HepG2 (cell line): Measurements from ENCODE around the gene PRM3. TPM values are rescaled to one million over a fixed set of nuclear protein-coding genes. Genes with fewer than 3 reads are reported as not detected.

ENCODE experiments used
- AKAP8 ChIP-seq: sonication (generic); formaldehyde crosslinking; IDR thresholded peaks from 2 replicates; pipeline ENCODE4 v1.5.1; 2020; ENCODE audit warnings: mild to moderate bottlenecking, missing genetic modification reagents
- ARNT ChIP-seq: fragments of 450-650 bp; IDR thresholded peaks from 2 replicates; pipeline ENCODE4 v1.6.1; 2017
- CEBPB ChIP-seq: IDR thresholded peaks from 2 replicates; pipeline ENCODE4 v1.6.1; 2011; ENCODE audit warnings: low read depth, low read length, improper control_type of control experiment, borderline replicate concordance
- DPF2 ChIP-seq: sonication (generic); formaldehyde crosslinking; IDR thresholded peaks from 2 replicates; pipeline ENCODE4 v1.4.0; 2020; ENCODE audit warnings: mild to moderate bottlenecking, low read depth, missing genetic modification reagents, borderline replicate concordance
- ELF4 ChIP-seq: sonication (generic); formaldehyde crosslinking; IDR thresholded peaks from 2 replicates; pipeline ENCODE4 v1.5.0; 2020; ENCODE audit warnings: missing genetic modification reagents, mild to moderate bottlenecking, moderate library complexity, borderline replicate concordance
- MBD4 ChIP-seq: IDR thresholded peaks from 2 replicates; pipeline ENCODE4 v1.6.1; 2012; ENCODE audit warnings: low read length, inconsistent platforms, borderline replicate concordance
- MIER3 ChIP-seq: IDR thresholded peaks from 2 replicates; pipeline ENCODE4 v1.6.1; 2016; ENCODE audit warnings: missing compliant biosample characterization, borderline replicate concordance
- YY1 ChIP-seq: IDR thresholded peaks from 2 replicates; pipeline ENCODE4 v1.6.1; 2011; ENCODE audit warnings: low read length, low read depth, moderate library complexity, mild to moderate bottlenecking; ENCODE audit not compliant: insufficient read depth, insufficient replicate concordance
- ZFP36L2 ChIP-seq: sonication (generic); formaldehyde crosslinking; IDR thresholded peaks from 2 replicates; pipeline ENCODE4 v1.4.0; 2020; ENCODE audit warnings: missing genetic modification reagents
- ZNF138 ChIP-seq: sonication (generic); formaldehyde crosslinking; IDR thresholded peaks from 2 replicates; pipeline ENCODE4 v1.5.0; 2020; ENCODE audit warnings: mild to moderate bottlenecking, low read depth, missing genetic modification reagents
- ZNF143 ChIP-seq: sonication (generic); formaldehyde crosslinking; IDR thresholded peaks from 2 replicates; pipeline ENCODE4 v1.4.0; 2020; ENCODE audit warnings: missing genetic modification reagents
- ZNF232 ChIP-seq: sonication (generic); formaldehyde crosslinking; IDR thresholded peaks from 2 replicates; pipeline ENCODE4 v1.4.0; 2020; ENCODE audit warnings: missing genetic modification reagents, borderline replicate concordance
- ZNF331 ChIP-seq: sonication (generic); formaldehyde crosslinking; IDR thresholded peaks from 2 replicates; pipeline ENCODE4 v1.4.0; 2020; ENCODE audit warnings: missing genetic modification reagents
- ZNF572 ChIP-seq: sonication (generic); formaldehyde crosslinking; IDR thresholded peaks from 2 replicates; pipeline ENCODE4 v1.5.1; 2020; ENCODE audit warnings: mild to moderate bottlenecking, missing genetic modification reagents
- ZSCAN29 ChIP-seq: sonication (generic); formaldehyde crosslinking; conservative IDR thresholded peaks from 2 replicates; pipeline ENCODE4 v1.4.0; 2020; ENCODE audit warnings: mild to moderate bottlenecking, missing genetic modification reagents
- polyA plus RNA-seq, 8 experiments: library from polyadenylated mRNA; depleted of rRNA in 3 of 8; stranded (reverse) in 7 of 8; unstranded in 1 of 8; fragments of >200 nt; fragmentation: Illumina TruSeq in 4 of 8; extraction: Trizol in 4 of 8; gene quantifications; 2 replicates each; pipeline versions ENCODE4 v1.2.1 to v1.2.3, GENCODE V29; 2011 to 2016; ENCODE audit warnings: low read depth in 4 of 8, missing spikeins in 1 of 8, mixed read lengths in 1 of 8; ENCODE audit not compliant: insufficient read depth in 1 of 8
- total RNA-seq, 5 experiments: library from RNA; depleted of rRNA; stranded (reverse); fragments of >200 nt; fragmentation: Illumina TruSeq; extraction: Trizol; gene quantifications; 2 replicates each; pipeline ENCODE4 v1.2.3, GENCODE V29; 2016; ENCODE audit warnings: low read depth in 1 of 5
- TF ChIP-seq, protein P1 (sequence below): sonication (generic); formaldehyde crosslinking; IDR thresholded peaks from 2 replicates; pipeline ENCODE4 v1.5.1; 2020; ENCODE audit warnings: mild to moderate bottlenecking, moderate library complexity, missing genetic modification reagents
- TF ChIP-seq, protein P2 (sequence below): sonication (generic); formaldehyde crosslinking; conservative IDR thresholded peaks from 2 replicates; pipeline ENCODE4 v1.8.1; 2023; ENCODE audit warnings: missing genetic modification reagents
- TF ChIP-seq, protein P3 (sequence below): sonication (generic); formaldehyde crosslinking; IDR thresholded peaks from one replicate; pipeline ENCODE4 v1.5.1; 2020; ENCODE audit warnings: mild to moderate bottlenecking, missing genetic modification reagents; ENCODE audit errors: not compliant biosample characterization

PRM3 gene
- total and polyA plus RNA-seq, 2 of the 13 experiments (the other 11 are each of a cell fraction or from before 2014, with no cell fraction given) = not detected

DNA sequence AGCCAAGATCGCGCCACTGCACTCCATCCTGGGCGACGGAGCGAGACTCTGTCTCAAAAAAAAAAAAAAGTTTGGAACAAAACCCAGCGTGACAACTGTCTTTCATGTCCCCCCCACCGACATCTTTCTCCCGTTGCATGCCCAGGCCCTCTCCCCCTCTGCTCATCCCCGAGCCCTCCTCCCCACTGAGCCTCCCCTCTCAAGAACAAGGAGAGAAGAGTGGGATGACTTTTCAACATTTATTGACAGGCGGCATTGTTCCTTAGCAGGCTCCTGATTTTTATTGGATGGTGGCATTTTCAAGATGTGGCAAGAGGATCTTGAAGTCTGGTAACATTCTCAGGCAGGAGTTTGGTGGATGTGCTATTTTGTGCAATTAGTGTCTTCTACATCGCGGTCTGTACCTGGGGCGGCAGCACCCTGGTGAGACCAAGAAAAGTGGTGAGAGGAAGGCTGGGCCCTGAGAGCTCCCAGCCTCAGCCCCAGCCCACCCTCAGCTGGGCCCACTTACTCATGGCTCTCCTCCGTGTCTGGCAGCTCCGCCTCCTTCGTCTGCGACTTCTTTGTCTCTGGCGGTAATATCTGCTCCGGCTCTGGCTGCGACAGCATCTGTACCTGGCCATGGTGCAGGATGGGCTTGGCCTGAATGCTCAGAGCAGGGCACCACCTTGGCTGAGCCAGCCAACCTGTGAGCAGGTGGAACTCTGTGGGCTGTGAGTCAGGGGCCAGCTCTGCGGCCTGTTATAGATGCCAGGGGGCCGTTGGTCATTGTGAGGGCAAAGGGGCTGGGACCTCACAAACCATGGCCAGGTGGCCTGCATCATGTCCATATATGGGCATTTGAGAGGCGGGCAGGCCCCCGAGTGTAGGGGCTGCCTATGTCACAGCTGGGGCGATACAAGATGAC, 7.4 kb upstream of the PRM3 start, which contains the start of gene PRM1 (continued):
- TF ChIP-seq ZNF232 (CRISPR knock-in tag) (0 out of 2 replicates have a peak, but pooled peaks have one; percentile 49), CEBPB (no peak), DPF2 (CRISPR knock-in tag) (0 out of 2 replicates have a peak, but pooled peaks have one; percentile 13), ELF4 (no peak), ARNT (no peak), ZNF143 (CRISPR knock-in tag) (0 out of 2 replicates have a peak, but pooled peaks have one; percentile 8), ZSCAN29 (CRISPR knock-in tag) (peak; percentile 40; the same call in 1 of the 2 replicates), ZNF331 (no peak), ZNF138 (CRISPR knock-in tag) (no peak), YY1 (no peak), MIER3 (CRISPR knock-in tag) (no peak), AKAP8 (CRISPR knock-in tag) (no peak; the same call in 1 of the 2 replicates), MBD4 (no peak), ZNF572 (CRISPR knock-in tag) (no peak), ZFP36L2 (CRISPR knock-in tag) (no peak)
- TF ChIP-seq, protein P1, sequence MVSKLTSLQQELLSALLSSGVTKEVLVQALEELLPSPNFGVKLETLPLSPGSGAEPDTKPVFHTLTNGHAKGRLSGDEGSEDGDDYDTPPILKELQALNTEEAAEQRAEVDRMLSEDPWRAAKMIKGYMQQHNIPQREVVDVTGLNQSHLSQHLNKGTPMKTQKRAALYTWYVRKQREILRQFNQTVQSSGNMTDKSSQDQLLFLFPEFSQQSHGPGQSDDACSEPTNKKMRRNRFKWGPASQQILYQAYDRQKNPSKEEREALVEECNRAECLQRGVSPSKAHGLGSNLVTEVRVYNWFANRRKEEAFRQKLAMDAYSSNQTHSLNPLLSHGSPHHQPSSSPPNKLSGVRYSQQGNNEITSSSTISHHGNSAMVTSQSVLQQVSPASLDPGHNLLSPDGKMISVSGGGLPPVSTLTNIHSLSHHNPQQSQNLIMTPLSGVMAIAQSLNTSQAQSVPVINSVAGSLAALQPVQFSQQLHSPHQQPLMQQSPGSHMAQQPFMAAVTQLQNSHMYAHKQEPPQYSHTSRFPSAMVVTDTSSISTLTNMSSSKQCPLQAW = no peak
- TF ChIP-seq, protein P2, sequence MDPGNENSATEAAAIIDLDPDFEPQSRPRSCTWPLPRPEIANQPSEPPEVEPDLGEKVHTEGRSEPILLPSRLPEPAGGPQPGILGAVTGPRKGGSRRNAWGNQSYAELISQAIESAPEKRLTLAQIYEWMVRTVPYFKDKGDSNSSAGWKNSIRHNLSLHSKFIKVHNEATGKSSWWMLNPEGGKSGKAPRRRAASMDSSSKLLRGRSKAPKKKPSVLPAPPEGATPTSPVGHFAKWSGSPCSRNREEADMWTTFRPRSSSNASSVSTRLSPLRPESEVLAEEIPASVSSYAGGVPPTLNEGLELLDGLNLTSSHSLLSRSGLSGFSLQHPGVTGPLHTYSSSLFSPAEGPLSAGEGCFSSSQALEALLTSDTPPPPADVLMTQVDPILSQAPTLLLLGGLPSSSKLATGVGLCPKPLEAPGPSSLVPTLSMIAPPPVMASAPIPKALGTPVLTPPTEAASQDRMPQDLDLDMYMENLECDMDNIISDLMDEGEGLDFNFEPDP (CRISPR knock-in tag) = 0 out of 2 replicates have a peak, but pooled peaks have one; percentile 78
- TF ChIP-seq, protein P3, sequence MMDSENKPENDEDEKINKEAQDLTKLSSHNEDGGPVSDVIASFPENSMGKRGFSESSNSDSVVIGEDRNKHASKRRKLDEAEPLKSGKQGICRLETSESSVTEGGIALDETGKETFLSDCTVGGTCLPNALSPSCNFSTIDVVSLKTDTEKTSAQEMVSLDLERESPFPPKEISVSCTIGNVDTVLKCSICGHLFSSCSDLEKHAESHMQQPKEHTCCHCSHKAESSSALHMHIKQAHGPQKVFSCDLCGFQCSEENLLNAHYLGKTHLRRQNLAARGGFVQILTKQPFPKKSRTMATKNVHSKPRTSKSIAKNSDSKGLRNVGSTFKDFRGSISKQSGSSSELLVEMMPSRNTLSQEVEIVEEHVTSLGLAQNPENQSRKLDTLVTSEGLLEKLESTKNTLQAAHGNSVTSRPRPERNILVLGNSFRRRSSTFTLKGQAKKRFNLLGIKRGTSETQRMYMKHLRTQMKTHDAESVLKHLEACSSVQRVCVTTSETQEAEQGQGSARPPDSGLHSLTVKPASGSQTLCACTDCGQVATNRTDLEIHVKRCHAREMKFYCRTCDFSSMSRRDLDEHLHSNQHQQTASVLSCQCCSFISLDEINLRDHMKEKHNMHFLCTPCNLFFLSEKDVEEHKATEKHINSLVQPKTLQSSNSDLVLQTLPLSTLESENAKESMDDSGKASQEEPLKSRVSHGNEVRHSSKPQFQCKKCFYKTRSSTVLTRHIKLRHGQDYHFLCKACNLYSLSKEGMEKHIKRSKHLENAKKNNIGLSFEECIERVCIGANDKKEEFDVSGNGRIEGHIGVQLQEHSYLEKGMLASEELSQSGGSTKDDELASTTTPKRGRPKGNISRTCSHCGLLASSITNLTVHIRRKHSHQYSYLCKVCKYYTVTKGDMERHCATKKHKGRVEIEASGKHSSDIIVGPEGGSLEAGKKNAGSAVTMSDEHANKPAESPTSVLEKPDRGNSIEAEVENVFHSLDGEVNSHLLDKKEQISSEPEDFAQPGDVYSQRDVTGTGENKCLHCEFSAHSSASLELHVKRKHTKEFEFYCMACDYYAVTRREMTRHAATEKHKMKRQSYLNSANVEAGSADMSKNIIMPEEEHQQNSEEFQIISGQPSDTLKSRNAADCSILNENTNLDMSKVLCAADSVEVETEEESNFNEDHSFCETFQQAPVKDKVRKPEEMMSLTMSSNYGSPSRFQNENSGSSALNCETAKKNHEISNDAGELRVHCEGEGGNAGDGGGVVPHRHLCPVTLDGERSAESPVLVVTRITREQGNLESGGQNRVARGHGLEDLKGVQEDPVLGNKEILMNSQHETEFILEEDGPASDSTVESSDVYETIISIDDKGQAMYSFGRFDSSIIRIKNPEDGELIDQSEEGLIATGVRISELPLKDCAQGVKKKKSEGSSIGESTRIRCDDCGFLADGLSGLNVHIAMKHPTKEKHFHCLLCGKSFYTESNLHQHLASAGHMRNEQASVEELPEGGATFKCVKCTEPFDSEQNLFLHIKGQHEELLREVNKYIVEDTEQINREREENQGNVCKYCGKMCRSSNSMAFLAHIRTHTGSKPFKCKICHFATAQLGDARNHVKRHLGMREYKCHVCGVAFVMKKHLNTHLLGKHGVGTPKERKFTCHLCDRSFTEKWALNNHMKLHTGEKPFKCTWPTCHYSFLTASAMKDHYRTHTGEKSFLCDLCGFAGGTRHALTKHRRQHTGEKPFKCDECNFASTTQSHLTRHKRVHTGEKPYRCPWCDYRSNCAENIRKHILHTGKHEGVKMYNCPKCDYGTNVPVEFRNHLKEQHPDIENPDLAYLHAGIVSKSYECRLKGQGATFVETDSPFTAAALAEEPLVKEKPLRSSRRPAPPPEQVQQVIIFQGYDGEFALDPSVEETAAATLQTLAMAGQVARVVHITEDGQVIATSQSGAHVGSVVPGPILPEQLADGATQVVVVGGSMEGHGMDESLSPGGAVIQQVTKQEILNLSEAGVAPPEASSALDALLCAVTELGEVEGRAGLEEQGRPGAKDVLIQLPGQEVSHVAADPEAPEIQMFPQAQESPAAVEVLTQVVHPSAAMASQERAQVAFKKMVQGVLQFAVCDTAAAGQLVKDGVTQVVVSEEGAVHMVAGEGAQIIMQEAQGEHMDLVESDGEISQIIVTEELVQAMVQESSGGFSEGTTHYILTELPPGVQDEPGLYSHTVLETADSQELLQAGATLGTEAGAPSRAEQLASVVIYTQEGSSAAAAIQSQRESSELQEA (CRISPR knock-in tag) = peak; percentile 72
